Measurements from ENCODE around the gene UBE2J2. TPM values are rescaled to one million over a fixed set of nuclear protein-coding genes. Genes with fewer than 3 reads are reported as not detected.

UBE2J2 gene
- total RNA-seq, 1 experiment from 2014 or later, result 182 TPM

GRCh38 chr1:1293263-1294249 is 19.9 kb upstream of the UBE2J2 start:
- intact Hi-C loops (cut with micrococcal nuclease), result loop anchor here (2.0 to 5.0 kb wide), 2 partner anchors 56 to 171 kb away; no protein-coding TSS in a partner anchor
- no peak overlapping the region for H3K4me3 ChIP-seq (ENCODE audit: low read length)
- no peaks in the 10 kb centered on the region for H4K20me1 ChIP-seq (ENCODE audit: low read length)
- TF ChIP-seq EZH2 (IDR thresholded peaks at IDR 0.05; ENCODE audit: low read length, unreplicated experiment), result no peak
- TF ChIP-seq EZH2phosphoT487 (IDR thresholded peaks at IDR 0.05; ENCODE audit: borderline replicate concordance, low read length), result no peak
- no peak for TF ChIP-seq CTCF (conservative IDR thresholded peaks at IDR 0.05; ENCODE audit: low read depth, low read length)
- no peaks in the 10 kb centered on the region for H3K9me2 ChIP-seq (replicated peaks; ENCODE audit: low read length)
- no peak overlapping the region for H2AFZ ChIP-seq (ENCODE audit: low read length)
- no peak overlapping the region for H3K9ac ChIP-seq (ENCODE audit: low read length)
- ChIA-PET CTCF (interaction anchor here (0.6 kb wide), 1 partner anchor 16 kb away, joined by 3 read pairs; no protein-coding TSS in a partner anchor), POLR2A (ENCODE audit: unreplicated experiment) (no interaction called here)
- no peaks in the 10 kb centered on the region for H3K27me3 ChIP-seq (ENCODE audit: low read length)
- BruUV-seq (replicated peaks), result no TSS peak
- no peaks in the 10 kb centered on the region for H3F3A ChIP-seq (ENCODE audit: low read length, unreplicated experiment)
- ATAC-seq (no peak), DNase-seq (no peak)
- H3K9me3 ChIP-seq (ENCODE audit: low read length), result no peaks in the 10 kb centered on the region
- peaks cover 12% of the 10 kb centered on the region for H3K4me1 ChIP-seq (ENCODE audit: insufficient read depth, low read length)
- H3K27ac ChIP-seq (ENCODE audit: low read length), result no peak overlapping the region
- H3K36me3 ChIP-seq (ENCODE audit: low read depth, low read length), result no peaks in the 10 kb centered on the region
- H3K4me2 ChIP-seq (ENCODE audit: low read length), result no peak overlapping the region
- no peaks in the 10 kb centered on the region for H3K79me2 ChIP-seq (ENCODE audit: low read length)

GRCh38 chr1:1292851-1293250 is 19.2 kb upstream of the UBE2J2 start:
- Histone ChIP-seq H3K9me2 (replicated peaks; ENCODE audit: low read length) (no peaks in the 10 kb centered on the region), H3K36me3 (ENCODE audit: low read depth, low read length) (no peaks in the 10 kb centered on the region), H3K4me2 (ENCODE audit: low read length) (no peak overlapping the region), H3K9me3 (ENCODE audit: low read length) (no peaks in the 10 kb centered on the region), H3K4me3 (ENCODE audit: low read length) (no peak overlapping the region), H4K20me1 (ENCODE audit: low read length) (no peaks in the 10 kb centered on the region), H3K79me2 (ENCODE audit: low read length) (no peaks in the 10 kb centered on the region), H3K27me3 (ENCODE audit: low read length) (no peaks in the 10 kb centered on the region), H3K4me1 (ENCODE audit: insufficient read depth, low read length) (peaks cover 12% of the 10 kb centered on the region), H3K27ac (ENCODE audit: low read length) (no peak overlapping the region), H3F3A (ENCODE audit: low read length, unreplicated experiment) (no peaks in the 10 kb centered on the region), H2AFZ (ENCODE audit: low read length) (no peak overlapping the region), H3K9ac (ENCODE audit: low read length) (no peak overlapping the region)
- CTCF ChIA-PET, result interaction anchor here (0.6 to 1.9 kb wide), 2 partner anchors 17 to 34 kb away, joined by 3 to 5 read pairs; no protein-coding TSS in a partner anchor
- intact Hi-C loops (cut with micrococcal nuclease), result loop anchor here (2.0 to 5.0 kb wide), 2 partner anchors 56 to 170 kb away; no protein-coding TSS in a partner anchor
- BruUV-seq (replicated peaks), result no TSS peak
- POLR2A ChIA-PET (ENCODE audit: unreplicated experiment), result no interaction called here
- no peak for ATAC-seq
- TF ChIP-seq EZH2 (IDR thresholded peaks at IDR 0.05; ENCODE audit: low read length, unreplicated experiment) (no peak), CTCF (conservative IDR thresholded peaks at IDR 0.05; ENCODE audit: low read depth, low read length) (no peak), EZH2phosphoT487 (IDR thresholded peaks at IDR 0.05; ENCODE audit: borderline replicate concordance, low read length) (no peak)
- DNase-seq, result no peak

All from PC-3 (cell line).